Peyer's patch (tissue), 4 donors: ENCODE data around the gene TRMT44.

Experiments
- CTCF ChIP-seq, 6 experiments: fragments of 450-650 bp in 4 of 6; fragments of 200-600 bp in 2 of 6; sonication (generic) in 1 of 6; IDR thresholded peaks; one replicate each; pipeline ENCODE4 v1.5.1; 2017 to 2019; ENCODE audit warnings: antibody characterized with exemption in 6 of 6, mild to moderate bottlenecking in 3 of 6, moderate library complexity in 1 of 6
- POLR2A ChIP-seq, 2 donors: fragments of 450-650 bp; IDR thresholded peaks; one replicate each; pipeline ENCODE4 v1.5.1; 2017; ENCODE audit warnings: antibody characterized with exemption in 2 of 2, mild to moderate bottlenecking in 2 of 2, moderate library complexity in 2 of 2

DNA sequence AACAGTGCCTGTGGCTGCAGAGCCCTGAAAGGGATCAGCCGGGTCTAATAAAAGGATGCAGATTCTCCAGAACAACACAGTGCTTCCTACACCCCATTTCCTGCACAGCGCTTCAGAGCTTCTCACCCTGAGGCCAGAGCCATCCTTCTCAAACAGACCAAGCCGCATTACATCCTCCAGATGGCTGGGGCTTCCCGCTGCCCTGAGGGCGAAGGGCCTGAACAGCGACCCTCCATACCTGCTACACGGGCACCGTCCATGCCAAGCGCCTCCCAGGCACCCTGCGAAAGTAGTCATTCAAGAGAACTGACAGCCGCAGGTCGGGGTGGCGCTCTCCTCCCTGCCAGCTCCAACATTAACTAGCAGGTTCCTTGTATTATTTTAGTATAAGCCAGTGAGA, 36.6 kb upstream of the TRMT44 start:
- TF ChIP-seq CTCF (IDR thresholded peaks at IDR 0.05) (no peak), POLR2A (IDR thresholded peaks at IDR 0.05) (no peak)
